Calu3 (cell line): ENCODE results near the gene DGKA. TPM values are rescaled to one million over a fixed set of nuclear protein-coding genes. Genes with fewer than 3 reads are reported as not detected.
A peak's percentile ranks its signal among the peaks of the same experiment; 100 is the strongest.

ENCODE experiments used
- BruUV-seq: library from RNA; stranded (reverse); fragments of 400-500 nt; replicated peaks from 2 replicates; lab custom pipeline; 2021; lab: Mats Ljungman, UMichigan
- CTCF ChIA-PET: fragments of 300-600 bp; sonication (Branson Sonifier 250); formaldehyde crosslinking; loops from one replicate; lab custom pipeline; 2022; ENCODE audit warnings: antibody characterized with exemption; lab: Charles Lee
- DNase-seq: peaks from one replicate; pipeline ENCODE4 v3.0.0; 2022
- H3K27ac Mint-ChIP-seq: one replicate; pipeline ENCODE4 v1.8.0; 2022; ENCODE audit warnings: mixed read lengths; ENCODE audit not compliant: unreplicated experiment
- H3K27me3 Mint-ChIP-seq: one replicate; pipeline ENCODE4 v1.8.0; 2022; ENCODE audit warnings: mixed read lengths; ENCODE audit not compliant: unreplicated experiment
- H3K36me3 Mint-ChIP-seq: one replicate; pipeline ENCODE4 v1.8.0; 2022; ENCODE audit warnings: mild to moderate bottlenecking, moderate library complexity, mixed read lengths; ENCODE audit not compliant: insufficient read depth, unreplicated experiment
- H3K4me1 Mint-ChIP-seq: one replicate; pipeline ENCODE4 v1.8.0; 2022; ENCODE audit warnings: mild to moderate bottlenecking, low read depth, mixed read lengths; ENCODE audit not compliant: unreplicated experiment
- H3K4me3 Mint-ChIP-seq: one replicate; pipeline ENCODE4 v1.8.0; 2022; ENCODE audit warnings: mild to moderate bottlenecking, low read depth, moderate library complexity, mixed read lengths; ENCODE audit not compliant: unreplicated experiment
- H3K9me3 Mint-ChIP-seq: one replicate; pipeline ENCODE4 v1.8.0; 2022; ENCODE audit warnings: low read depth, mixed read lengths; ENCODE audit not compliant: unreplicated experiment
- intact Hi-C: fragments of 100-400 bp; cut with micrococcal nuclease; formaldehyde crosslinking; loops from one replicate; pipeline ENCODE4 v1.10.0; 2022; ENCODE audit not compliant: unreplicated experiment
- total RNA-seq: library from RNA; stranded (reverse); gene quantifications from 2 replicates; pipeline ENCODE4 v1.2.3, GENCODE V29; 2022
- TF ChIP-seq, protein P1 (sequence below): fragments of 200-600 bp; IDR thresholded peaks from one replicate; pipeline ENCODE4 v1.8.0; 2022; ENCODE audit warnings: antibody characterized with exemption; ENCODE audit not compliant: unreplicated experiment

DGKA gene
- total RNA-seq, 1 experiment from 2014 or later = 51.2 TPM

- intact Hi-C loops = no loop called here
- H3K4me3 Mint-ChIP-seq = no peak overlapping the region
- no peak overlapping the region for H3K27ac Mint-ChIP-seq
Observed at GRCh38 chr12:55938826-55939501, 8.0 kb downstream of the DGKA start.

GRCh38 chr12:55940065-55940732 lies 9.2 kb downstream of the DGKA start:
- Mint-ChIP-seq H3K27me3 (no peaks in the 10 kb centered on the region), H3K9me3 (no peaks in the 10 kb centered on the region), H3K4me3 (no peak overlapping the region), H3K4me1 (peaks cover 22% of the 10 kb centered on the region), H3K27ac (no peak overlapping the region), H3K36me3 (no peaks in the 10 kb centered on the region)
- peak; percentile 93 for DNase-seq
- BruUV-seq = no TSS peak
- CTCF ChIA-PET = interaction anchor here (0.6 to 2.5 kb wide), 9 partner anchors 9 to 201 kb away, joined by 3 to 23 read pairs (median 4); partner anchors contain the start of genes DGKA, DNAJC14, ORMDL2 and PYM1
- TF ChIP-seq, protein P1, sequence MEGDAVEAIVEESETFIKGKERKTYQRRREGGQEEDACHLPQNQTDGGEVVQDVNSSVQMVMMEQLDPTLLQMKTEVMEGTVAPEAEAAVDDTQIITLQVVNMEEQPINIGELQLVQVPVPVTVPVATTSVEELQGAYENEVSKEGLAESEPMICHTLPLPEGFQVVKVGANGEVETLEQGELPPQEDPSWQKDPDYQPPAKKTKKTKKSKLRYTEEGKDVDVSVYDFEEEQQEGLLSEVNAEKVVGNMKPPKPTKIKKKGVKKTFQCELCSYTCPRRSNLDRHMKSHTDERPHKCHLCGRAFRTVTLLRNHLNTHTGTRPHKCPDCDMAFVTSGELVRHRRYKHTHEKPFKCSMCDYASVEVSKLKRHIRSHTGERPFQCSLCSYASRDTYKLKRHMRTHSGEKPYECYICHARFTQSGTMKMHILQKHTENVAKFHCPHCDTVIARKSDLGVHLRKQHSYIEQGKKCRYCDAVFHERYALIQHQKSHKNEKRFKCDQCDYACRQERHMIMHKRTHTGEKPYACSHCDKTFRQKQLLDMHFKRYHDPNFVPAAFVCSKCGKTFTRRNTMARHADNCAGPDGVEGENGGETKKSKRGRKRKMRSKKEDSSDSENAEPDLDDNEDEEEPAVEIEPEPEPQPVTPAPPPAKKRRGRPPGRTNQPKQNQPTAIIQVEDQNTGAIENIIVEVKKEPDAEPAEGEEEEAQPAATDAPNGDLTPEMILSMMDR = peak; percentile 80
- intact Hi-C loops = loop anchor here (1.0 kb wide), 1 partner anchor 201 kb away; no protein-coding TSS in a partner anchor

More at GRCh38 chr12:55938826-55939501, 8.0 kb downstream of the DGKA start:
- Mint-ChIP-seq H3K36me3 (no peaks in the 10 kb centered on the region), H3K4me1 (peaks cover 22% of the 10 kb centered on the region), H3K9me3 (no peaks in the 10 kb centered on the region), H3K27me3 (no peaks in the 10 kb centered on the region)
- no TSS peak for BruUV-seq
- no peak for DNase-seq
- TF ChIP-seq, protein P1 = no peak
- CTCF ChIA-PET = interaction anchor here (1.2 to 2.5 kb wide), 2 partner anchors 109 to 200 kb away, joined by 4 to 23 read pairs; partner anchors contain the start of gene DNAJC14

DNA sequence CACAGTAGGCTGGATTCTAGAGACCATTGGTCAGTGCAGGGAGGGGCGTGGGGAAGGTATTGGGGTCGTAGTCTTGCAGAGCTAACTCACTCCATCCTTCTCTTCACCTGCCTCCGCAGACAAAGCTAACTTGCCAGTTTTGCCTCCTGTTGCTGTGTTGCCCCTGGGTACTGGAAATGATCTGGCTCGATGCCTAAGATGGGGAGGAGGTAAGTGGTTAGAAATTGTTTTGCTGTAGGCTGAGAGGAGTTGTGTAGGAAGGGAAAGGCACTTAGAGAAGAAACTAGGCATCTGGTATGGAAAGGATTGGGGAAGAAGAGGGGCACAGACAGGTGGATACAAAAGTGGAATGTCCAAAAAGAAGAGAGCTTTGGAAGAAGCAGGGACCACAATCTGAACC lies 11.1 kb downstream of the DGKA start:
- H3K27me3 Mint-ChIP-seq = no peaks in the 10 kb centered on the region
- intact Hi-C loops = no loop called here
- no peaks in the 10 kb centered on the region for H3K9me3 Mint-ChIP-seq
- H3K4me1 Mint-ChIP-seq = peaks cover 18% of the 10 kb centered on the region
- CTCF ChIA-PET = no interaction called here
- no peaks in the 10 kb centered on the region for H3K36me3 Mint-ChIP-seq
- no peak overlapping the region for H3K4me3 Mint-ChIP-seq
- BruUV-seq = no TSS peak
- no peak for DNase-seq
- TF ChIP-seq, protein P1 = no peak
- no peak overlapping the region for H3K27ac Mint-ChIP-seq

GRCh38 chr12:55942577-55943136 lies 11.7 kb downstream of the DGKA start:
- Mint-ChIP-seq H3K4me1 (peaks cover 12% of the 10 kb centered on the region), H3K9me3 (no peaks in the 10 kb centered on the region), H3K27me3 (no peaks in the 10 kb centered on the region), H3K27ac (no peak overlapping the region), H3K36me3 (no peaks in the 10 kb centered on the region), H3K4me3 (no peak overlapping the region)
- BruUV-seq = no TSS peak
- CTCF ChIA-PET = no interaction called here
- intact Hi-C loops = no loop called here
- TF ChIP-seq, protein P1 = no peak
- DNase-seq = no peak
